ENCODE measurements around the gene ERP27.

ERP27 gene

GRCh38 chr12:14873440-14874185, 64.7 kb downstream of the ERP27 start:
- H3K4me3 ChIP-seq (ENCODE audit: low read depth, low read length) = no peak overlapping the region

DNA sequence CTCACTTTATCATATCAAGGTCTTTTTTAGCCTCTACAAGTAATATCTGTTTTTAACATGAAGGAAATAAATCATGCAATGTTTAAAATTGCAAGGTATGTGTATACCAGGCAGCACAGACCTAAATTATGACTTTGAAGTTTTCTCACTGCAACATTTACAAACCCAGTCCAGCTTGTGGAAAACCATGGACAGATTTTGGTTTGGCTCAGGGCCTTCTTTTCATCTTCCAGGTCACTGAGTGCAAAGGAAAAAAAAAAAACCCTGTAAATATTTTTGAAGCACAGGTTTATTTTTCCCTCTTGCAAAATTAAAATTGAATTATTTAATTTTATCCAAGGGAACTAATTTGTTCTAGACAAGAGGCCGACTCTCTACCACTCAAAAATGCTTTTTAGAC, 66.5 kb downstream of the ERP27 start:
- no peak overlapping the region for H3K4me3 ChIP-seq (ENCODE audit: low read depth, low read length)

DNA sequence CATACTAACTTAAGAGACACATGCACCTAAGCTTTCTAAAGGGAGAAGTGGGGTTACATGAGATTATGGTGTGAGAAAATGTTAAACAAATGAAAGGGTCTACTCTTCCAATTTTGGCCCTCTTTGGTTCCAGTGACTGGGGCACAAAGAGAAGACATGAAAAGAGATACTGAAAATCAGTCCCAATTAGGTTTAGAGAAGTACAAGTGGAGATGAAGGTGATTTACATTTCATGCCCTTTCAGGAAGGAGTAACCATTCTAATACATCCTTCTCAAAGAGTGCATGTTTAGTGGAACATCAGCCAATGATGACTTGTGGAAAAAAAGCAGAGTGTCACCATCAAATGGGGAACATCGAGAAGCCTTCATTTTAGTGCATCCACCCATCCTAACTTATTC, 67.1 kb downstream of the ERP27 start:
- no peak overlapping the region for H3K4me3 ChIP-seq (ENCODE audit: low read depth, low read length)

- H3K4me3 ChIP-seq (ENCODE audit: low read depth, low read length) = no peak overlapping the region
These were observed 69.3 kb downstream of the ERP27 start for GRCh38 chr12:14868916-14869506.

Measured in iPS-11a (cell line).